GM19193 (cell line): Measurements from ENCODE around the gene RASIP1.

ENCODE experiments used
- POLR2A ChIP-seq: IDR thresholded peaks from 4 replicates; pipeline ENCODE4 v1.6.1; 2011; ENCODE audit not compliant: insufficient read depth, insufficient read length; ENCODE audit errors: extremely low read depth

RASIP1 gene

GRCh38 chr19:48739404-48740163, 826 bp downstream of the RASIP1 start:
- TF ChIP-seq POLR2A = no peak

GRCh38 chr19:48738557-48739403, 1.6 kb downstream of the RASIP1 start:
- TF ChIP-seq POLR2A = no peak

- no peak for TF ChIP-seq POLR2A
Measured at GRCh38 chr19:48737360-48737998, 2.9 kb downstream of the RASIP1 start.

- TF ChIP-seq POLR2A = no peak
Measured at GRCh38 chr19:48735031-48735615, 5.3 kb downstream of the RASIP1 start.

- no peak for TF ChIP-seq POLR2A
Measured at GRCh38 chr19:48734625-48735024, 5.8 kb downstream of the RASIP1 start.

- TF ChIP-seq POLR2A = no peak
Measured at GRCh38 chr19:48731452-48731851, 9.0 kb downstream of the RASIP1 start.

- no peak for TF ChIP-seq POLR2A
Measured at GRCh38 chr19:48728911-48729664, 11.3 kb downstream of the RASIP1 start.

GRCh38 chr19:48726556-48726955, 13.9 kb downstream of the RASIP1 start:
- no peak for TF ChIP-seq POLR2A

- no peak for TF ChIP-seq POLR2A
Measured at GRCh38 chr19:48724796-48725753, 15.3 kb downstream of the RASIP1 start.

- TF ChIP-seq POLR2A = no peak
Measured at GRCh38 chr19:48722196-48722708, 18.2 kb downstream of the RASIP1 start.

- peak; percentile 49 for TF ChIP-seq POLR2A
Measured at GRCh38 chr19:48720613-48721296, 19.7 kb downstream of the RASIP1 start.

GRCh38 chr19:48720251-48720612, 20.2 kb downstream of the RASIP1 start:
- TF ChIP-seq POLR2A = no peak
